ENCODE data around the gene GLIS1.

GLIS1 gene

GRCh38 chr1:53678938-53679825, 59.8 kb downstream of the GLIS1 start:
- DNase-seq (ENCODE audit: low read depth in 3 of 3): no peak

GRCh38 chr1:53678507-53678906, 60.5 kb downstream of the GLIS1 start:
- no peak for DNase-seq (ENCODE audit: low read depth in 3 of 3)

GRCh38 chr1:53678046-53678445, 60.9 kb downstream of the GLIS1 start:
- no peak for DNase-seq (ENCODE audit: low read depth in 3 of 3)

- DNase-seq (ENCODE audit: low read depth in 3 of 3): no peak
Observed at GRCh38 chr1:53677486-53677885, 61.5 kb downstream of the GLIS1 start.

GRCh38 chr1:53672785-53673184, 66.2 kb downstream of the GLIS1 start:
- no peak for DNase-seq (ENCODE audit: low read depth in 3 of 3)

- no peak for DNase-seq (ENCODE audit: low read depth in 3 of 3)
Observed at GRCh38 chr1:53672243-53672642, 66.7 kb downstream of the GLIS1 start.

- DNase-seq (ENCODE audit: low read depth in 3 of 3): no peak
Observed at GRCh38 chr1:53669621-53670191, 69.3 kb downstream of the GLIS1 start.

GRCh38 chr1:53666566-53666965, 72.4 kb downstream of the GLIS1 start:
- no peak for DNase-seq (ENCODE audit: low read depth in 3 of 3)

GRCh38 chr1:53665996-53666395, 73.0 kb downstream of the GLIS1 start:
- no peak for DNase-seq (ENCODE audit: low read depth in 3 of 3)

GRCh38 chr1:53663529-53664300, 75.2 kb downstream of the GLIS1 start:
- DNase-seq (ENCODE audit: low read depth in 3 of 3): no peak

- DNase-seq (ENCODE audit: low read depth in 3 of 3): no peak
Observed at GRCh38 chr1:53662951-53663350, 76.0 kb downstream of the GLIS1 start.

GRCh38 chr1:53662169-53662568, 76.8 kb downstream of the GLIS1 start:
- DNase-seq (ENCODE audit: low read depth in 3 of 3): no peak

- DNase-seq (ENCODE audit: low read depth in 3 of 3): no peak
Observed at GRCh38 chr1:53661496-53661895, 77.5 kb downstream of the GLIS1 start.

- no peak for DNase-seq (ENCODE audit: low read depth in 3 of 3)
Observed at GRCh38 chr1:53660666-53661065, 78.3 kb downstream of the GLIS1 start.

GRCh38 chr1:53659436-53659835, 79.5 kb downstream of the GLIS1 start:
- DNase-seq (ENCODE audit: low read depth in 3 of 3): no peak

GRCh38 chr1:53658489-53659230, 80.3 kb downstream of the GLIS1 start:
- DNase-seq (ENCODE audit: low read depth in 3 of 3): no peak

- DNase-seq (ENCODE audit: low read depth in 3 of 3): no peak
Observed at GRCh38 chr1:53657891-53658396, 81.0 kb downstream of the GLIS1 start.

GRCh38 chr1:53657531-53657805, 81.5 kb downstream of the GLIS1 start:
- no peak for DNase-seq (ENCODE audit: low read depth in 3 of 3)

- no peak for DNase-seq (ENCODE audit: low read depth in 3 of 3)
Observed at GRCh38 chr1:53656747-53657530, 82.0 kb downstream of the GLIS1 start.

GRCh38 chr1:53655931-53656746, 82.8 kb downstream of the GLIS1 start:
- no peak for DNase-seq (ENCODE audit: low read depth in 3 of 3)

All from stimulated activated CD4-positive, alpha-beta T cell treated with anti-CD3 and anti-CD28 coated beads, TNF-alpha, amount 100 ng/mL, for 24 hours (primary cell).